Heart left ventricle (tissue), 13 donors: ENCODE data around the gene OGDHL.

ENCODE experiments used
- CTCF ChIP-seq, 12 donors: fragments of 200-600 bp; sonication (generic) in 4 of 12; IDR thresholded peaks; one replicate each; pipeline versions ENCODE4 v1.5.0 to v1.8.0; 2018 to 2022; ENCODE audit warnings: antibody characterized with exemption in 12 of 12, mild to moderate bottlenecking in 5 of 12
- POLR2A ChIP-seq, 2 donors: fragments of 450-650 bp; IDR thresholded peaks; one replicate each; pipeline ENCODE4 v1.6.1; 2017; ENCODE audit warnings: antibody characterized with exemption in 2 of 2, mild to moderate bottlenecking in 2 of 2, moderate library complexity in 2 of 2
- donor health status: ischemic (EF 13 %, LVEDD 7.1; RV severe dilation, severe dysfunction).
- donor health status: DM: no; HTN: yes; CAD: no.
- donor health status: DM: no; HTN: no; CAD: no.
- donor health status: ischemic (EF 25% LVEDD 6.9; RV normal size, moderate dysfunction).
- donor health status: ischemic (EF 25% LVEDD 5.7; RV mildly dilated, moderate dysfunction).
- donor health status: ischemic (EF 35%, LVEDD 5.7; RV mildly dilated, moderate dysfunction).
- donor health status: nonischemic (EF 11% LVEDD 7.7; RV severe dilation, severe dysfunction).
- donor health status: DM: yes; HTN: yes; CAD: no.
- donor health status: PGD.
- donor health status: ischemic (EF 29% LVEDD 5.4; RV normal size, mild dysfunction).
- donor health status: nonischemic (EF 23%, LVEDD 6.1; RV moderate dilation, normal function).

DNA sequence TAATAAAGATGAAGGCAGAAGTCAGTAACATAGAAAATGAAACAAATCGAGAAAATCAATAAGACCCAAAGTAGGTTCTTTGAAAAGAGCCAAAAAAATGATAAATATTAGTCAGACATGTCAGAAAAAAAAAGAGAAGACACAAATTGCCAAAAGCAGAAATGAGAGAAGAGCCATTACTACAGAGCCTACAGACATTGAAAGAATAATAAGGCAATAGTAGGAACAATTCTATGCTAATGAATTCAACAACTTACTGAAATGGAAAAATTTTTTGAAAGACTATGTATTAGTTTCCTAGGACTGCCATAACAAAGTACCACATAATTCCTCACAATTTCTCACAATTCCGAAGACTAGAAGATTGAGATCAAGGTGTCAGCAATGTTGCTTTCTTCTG lies 35.5 kb downstream of the OGDHL start:
- TF ChIP-seq CTCF (IDR thresholded peaks at IDR 0.05) (no peak), POLR2A (IDR thresholded peaks at IDR 0.05) (no peak)
